Keratinocyte (primary cell): Measurements from ENCODE around the gene MYOZ3. TPM values are rescaled to one million over a fixed set of nuclear protein-coding genes. Genes with fewer than 3 reads are reported as not detected.

Source experiments
- DNase-seq: peaks from one replicate; pipeline ENCODE4 v3.0.0-alpha.2; 2011; ENCODE audit warnings: low read depth, missing footprints, low spot score
- FAIRE-seq: peaks from 2 replicates; lab custom pipeline; 2011; peaks lifted over from hg19 to GRCh38; lab: Jason Lieb, UNC
- H2AFZ ChIP-seq: 2 replicates; pipeline ENCODE4 v1.6.0; 2012; ENCODE audit warnings: low read length, control low read depth, inconsistent platforms; ENCODE audit not compliant: control insufficient read depth
- H3K27ac ChIP-seq: 2 replicates; pipeline ENCODE4 v1.5.1; 2011; ENCODE audit warnings: low read length; ENCODE audit not compliant: control insufficient read depth, insufficient read depth
- H3K27me3 ChIP-seq: 3 replicates; pipeline ENCODE4 v1.6.0; 2011; ENCODE audit warnings: low read length; ENCODE audit not compliant: control insufficient read depth, insufficient read depth; ENCODE audit errors: extremely low read depth
- H3K36me3 ChIP-seq, 2 experiments: 2 replicates in 1 of 2; 3 replicates in 1 of 2; pipeline ENCODE4 v1.5.1; 2011; ENCODE audit warnings: low read length in 2 of 2, mild to moderate bottlenecking in 1 of 2; ENCODE audit not compliant: control insufficient read depth in 2 of 2, insufficient read depth in 2 of 2; ENCODE audit errors: extremely low read depth in 1 of 2
- H3K4me1 ChIP-seq: 3 replicates; pipeline ENCODE4 v1.5.1; 2011; ENCODE audit warnings: low read length; ENCODE audit not compliant: control insufficient read depth, insufficient read depth; ENCODE audit errors: extremely low read depth
- H3K4me2 ChIP-seq: 3 replicates; pipeline ENCODE4 v1.6.0; 2011; ENCODE audit warnings: low read depth, low read length; ENCODE audit not compliant: control insufficient read depth, insufficient read depth; ENCODE audit errors: extremely low read depth
- H3K4me3 ChIP-seq, 3 experiments: fragments of 200-600 bp in 1 of 3; sonication (generic) in 1 of 3; 2 replicates in 2 of 3; 3 replicates in 1 of 3; pipeline ENCODE4 v1.5.1; 2011 to 2016; ENCODE audit warnings: low read length in 3 of 3, mild to moderate bottlenecking in 3 of 3, control low read depth in 2 of 3, inconsistent platforms in 1 of 3, low read depth in 1 of 3, mixed read lengths in 1 of 3, mixed run types in 1 of 3, moderate library complexity in 1 of 3; ENCODE audit not compliant: control insufficient read depth in 2 of 3, insufficient read depth in 2 of 3; ENCODE audit errors: extremely low read depth in 1 of 3
- H3K79me2 ChIP-seq: 2 replicates; pipeline ENCODE4 v1.6.0; 2012; ENCODE audit warnings: low read length; ENCODE audit not compliant: control insufficient read depth, insufficient read depth
- H3K9ac ChIP-seq: 3 replicates; pipeline ENCODE4 v1.6.0; 2011; ENCODE audit warnings: low read length; ENCODE audit not compliant: control insufficient read depth, insufficient read depth; ENCODE audit errors: extremely low read depth
- H3K9me1 ChIP-seq: 3 replicates; pipeline ENCODE4 v1.6.0; 2011; ENCODE audit warnings: low read length; ENCODE audit not compliant: control insufficient read depth, insufficient read depth; ENCODE audit errors: extremely low read depth
- H3K9me3 ChIP-seq: 2 replicates; pipeline ENCODE4 v1.5.1; 2012; ENCODE audit warnings: low read depth, low read length; ENCODE audit not compliant: control insufficient read depth
- H4K20me1 ChIP-seq: 3 replicates; pipeline ENCODE4 v1.6.0; 2011; ENCODE audit warnings: low read length; ENCODE audit not compliant: control insufficient read depth, insufficient read depth; ENCODE audit errors: extremely low read depth
- CTCF ChIP-seq, 3 experiments: IDR thresholded peaks in 1 of 3; conservative IDR thresholded peaks in 1 of 3; optimal IDR thresholded peaks in 1 of 3; 2 replicates in 2 of 3; 3 replicates in 1 of 3; pipeline versions ENCODE3 to v1.5.1; 2011; ENCODE audit warnings: low read length in 3 of 3, mild to moderate bottlenecking in 3 of 3, moderate library complexity in 2 of 3, control low read depth in 1 of 3, inconsistent platforms in 1 of 3; ENCODE audit not compliant: insufficient read depth in 2 of 3; ENCODE audit errors: extremely low read depth in 1 of 3
- EZH2 ChIP-seq: IDR thresholded peaks from one replicate; pipeline ENCODE4 v1.6.1; 2012; ENCODE audit warnings: inconsistent platforms, mild to moderate bottlenecking, low read length, moderate library complexity
- dilution Hi-C: fragments of 300-500 bp; cut with MboI; formaldehyde crosslinking; loops from one replicate; pipeline ENCODE4 v1.7.0; 2020; ENCODE audit warnings: low sequenced_read_pairs; ENCODE audit not compliant: extremely low pct_ligation_motif_present
- polyA plus RNA-seq, 5 experiments: library from polyadenylated mRNA; depleted of rRNA in 3 of 5; stranded (reverse) in 3 of 5; stranded (forward) in 1 of 5; unstranded in 1 of 5; fragments of >200 nt; gene quantifications; 1 replicate in 1 of 5; 2 replicates in 3 of 5; 3 replicates in 1 of 5; pipeline versions ENCODE4 v1.2.1 to v1.2.3, GENCODE V29; 2011 to 2012; ENCODE audit warnings: missing spikeins in 2 of 5, low read depth in 1 of 5, low replicate concordance in 1 of 5

MYOZ3 gene
- polyA plus RNA-seq, 1 donor (not counting 4 experiments of a cell fraction or from before 2014, with no cell fraction given), result 0.03 TPM

GRCh38 chr5:150663936-150664335, 2.9 kb downstream of the MYOZ3 start:
- H3K27me3 ChIP-seq, result no peaks in the 10 kb centered on the region
- no peak overlapping the region for H3K27ac ChIP-seq
- H3K9ac ChIP-seq, result no peak overlapping the region
- dilution Hi-C loops, result no loop called here
- no peaks in the 10 kb centered on the region for H4K20me1 ChIP-seq
- no peak overlapping the region for H2AFZ ChIP-seq
- H3K36me3 ChIP-seq, result no peaks in the 10 kb centered on the region
- H3K79me2 ChIP-seq, result no peaks in the 10 kb centered on the region
- no peaks in the 10 kb centered on the region for H3K9me1 ChIP-seq
- peaks cover 14% of the 10 kb centered on the region for H3K4me1 ChIP-seq
- no peak overlapping the region for H3K4me3 ChIP-seq
- no peak for DNase-seq
- FAIRE-seq, result peak; percentile 74
- no peak overlapping the region for H3K4me2 ChIP-seq
- H3K9me3 ChIP-seq, result no peaks in the 10 kb centered on the region
- no peak for TF ChIP-seq CTCF (optimal IDR thresholded peaks at IDR 0.05 in 1 of 3, IDR thresholded peaks at IDR 0.05 in 1 of 3, conservative IDR thresholded peaks at IDR 0.05 in 1 of 3; ENCODE audit: extremely low read depth in 1 of 3, insufficient read depth in 2 of 3, low read length in 3 of 3)

- no peak overlapping the region for H3K27ac ChIP-seq
- no peak overlapping the region for H3K9ac ChIP-seq
- no peaks in the 10 kb centered on the region for H3K9me3 ChIP-seq
- dilution Hi-C loops, result no loop called here
- H3K4me3 ChIP-seq, result no peak overlapping the region
- peak overlapping the region; percentile 49 for H2AFZ ChIP-seq
- no peaks in the 10 kb centered on the region for H3K79me2 ChIP-seq
- H3K27me3 ChIP-seq, result peaks cover under 1% of the 10 kb centered on the region
- peak; percentile 13 for FAIRE-seq
- TF ChIP-seq CTCF (optimal IDR thresholded peaks at IDR 0.05 in 1 of 3, IDR thresholded peaks at IDR 0.05 in 1 of 3, conservative IDR thresholded peaks at IDR 0.05 in 1 of 3; ENCODE audit: extremely low read depth in 1 of 3, insufficient read depth in 2 of 3, low read length in 3 of 3) (no peak), EZH2 (no peak)
- DNase-seq, result no peak
- peaks cover 14% of the 10 kb centered on the region for H3K4me1 ChIP-seq
- peak overlapping the region; percentile 37 for H3K4me2 ChIP-seq
- H3K36me3 ChIP-seq, result no peaks in the 10 kb centered on the region
- no peaks in the 10 kb centered on the region for H3K9me1 ChIP-seq
- no peaks in the 10 kb centered on the region for H4K20me1 ChIP-seq
These were observed 4.0 kb downstream of the MYOZ3 start for GRCh38 chr5:150665044-150665443.
